ENCODE results near the gene OR1J2.

The OR1J2 gene

DNA sequence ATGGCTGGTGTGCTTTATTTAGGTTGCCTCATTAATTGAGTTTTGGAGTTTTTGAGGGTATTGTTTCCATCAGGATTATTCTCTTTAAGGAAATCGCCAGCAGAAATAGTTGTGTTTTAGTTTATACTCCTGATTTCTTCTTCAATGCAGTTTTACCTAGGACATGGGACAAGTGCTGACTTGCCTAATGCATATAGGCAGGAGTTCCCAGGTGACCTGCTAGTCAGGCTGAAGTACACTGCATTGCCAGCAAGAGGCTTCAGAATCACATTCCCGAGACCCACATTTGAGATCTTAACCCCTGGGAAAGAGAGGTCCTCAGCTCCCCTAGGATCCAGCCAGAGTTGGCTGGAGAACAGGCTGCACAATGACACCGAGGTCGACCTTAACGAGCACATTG is 40.8 kb downstream of the OR1J2 start:
- no peak for DNase-seq (ENCODE audit: low read depth)

DNA sequence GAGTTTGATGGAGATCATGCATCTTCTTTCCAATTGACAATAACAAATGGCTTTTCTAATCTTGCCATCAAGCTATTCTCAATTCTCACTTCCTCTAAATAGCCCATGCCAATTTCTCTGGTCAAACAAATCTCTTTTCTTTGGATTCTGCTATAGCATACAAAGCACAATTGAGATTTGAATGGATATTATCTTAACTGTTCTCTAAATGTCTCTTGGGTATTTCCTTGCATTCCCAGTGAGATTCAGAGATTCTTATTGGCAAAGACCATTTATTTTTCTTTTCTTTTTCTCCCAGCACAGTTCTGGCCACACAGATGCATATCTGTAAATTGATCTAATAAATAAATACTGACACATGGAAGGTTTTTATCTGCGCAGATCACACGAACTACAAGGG is 42.2 kb downstream of the OR1J2 start, which contains the start of gene OR1N2:
OR1N2 (plus strand) TSS at position 301 of the 400 bp plus-strand sequence. CDS start 100 bp downstream, outside the sequence.
- no peak for DNase-seq (ENCODE audit: low read depth)
